SK-N-SH treated with all-trans-retinoic acid at 6 μM for 48 hours (cell line): ENCODE measurements around the gene NTNG1.

Source experiments
- ARNTL ChIP-seq: fragments of 450-650 bp; formaldehyde crosslinking; IDR thresholded peaks from 2 replicates; pipeline ENCODE4 v1.5.0; 2020; ENCODE audit warnings: low read depth, mild to moderate bottlenecking, moderate library complexity, borderline replicate concordance
- CSDC2 ChIP-seq: fragments of 250-450 bp; sonication (Bioruptor Pico); IDR thresholded peaks from 2 replicates; pipeline ENCODE4 v1.5.0; 2020; ENCODE audit warnings: mild to moderate bottlenecking, moderate library complexity
- ESRRG ChIP-seq: fragments of 250-450 bp; sonication (Bioruptor Pico); IDR thresholded peaks from 2 replicates; pipeline ENCODE4 v1.6.1; 2021; ENCODE audit warnings: mild to moderate bottlenecking
- GLIS3 ChIP-seq: fragments of 250-450 bp; sonication (Bioruptor Pico); IDR thresholded peaks from 2 replicates; pipeline ENCODE4 v1.5.0; 2020; ENCODE audit warnings: mild to moderate bottlenecking, moderate library complexity
- ISL1 ChIP-seq: fragments of 250-450 bp; sonication (Bioruptor Pico); IDR thresholded peaks from 2 replicates; pipeline ENCODE4 v2.1.2; 2022; ENCODE audit warnings: mild to moderate bottlenecking, moderate library complexity
- PPARA ChIP-seq: fragments of 250-450 bp; sonication (Bioruptor Pico); IDR thresholded peaks from 2 replicates; pipeline ENCODE4 v1.5.0; 2020; ENCODE audit warnings: mild to moderate bottlenecking, borderline replicate concordance
- RARB ChIP-seq: fragments of 250-450 bp; sonication (Bioruptor Pico); IDR thresholded peaks from 2 replicates; pipeline ENCODE4 v1.8.0; 2021; ENCODE audit warnings: mild to moderate bottlenecking, moderate library complexity
- SNAI2 ChIP-seq: fragments of 250-450 bp; sonication (Bioruptor Pico); IDR thresholded peaks from 2 replicates; pipeline ENCODE4 v1.5.0; 2020; ENCODE audit warnings: mild to moderate bottlenecking, moderate library complexity
- TCF4 ChIP-seq: fragments of 250-450 bp; sonication (Bioruptor Pico); IDR thresholded peaks from 2 replicates; pipeline ENCODE4 v1.8.0; 2021; ENCODE audit warnings: mild to moderate bottlenecking, moderate library complexity, borderline replicate concordance
- TOX ChIP-seq: fragments of 250-450 bp; sonication (Bioruptor Pico); IDR thresholded peaks from 2 replicates; pipeline ENCODE4 v1.8.0; 2021; ENCODE audit warnings: mild to moderate bottlenecking, moderate library complexity, borderline replicate concordance
- ZC3H10 ChIP-seq: fragments of 250-450 bp; sonication (Bioruptor Pico); IDR thresholded peaks from 2 replicates; pipeline ENCODE4 v1.5.1; 2021; ENCODE audit warnings: mild to moderate bottlenecking, moderate library complexity
- ZFP3 ChIP-seq: fragments of 250-450 bp; sonication (Bioruptor Pico); IDR thresholded peaks from 2 replicates; pipeline ENCODE4 v1.5.0; 2020; ENCODE audit warnings: mild to moderate bottlenecking, moderate library complexity
- ZFP30 ChIP-seq: fragments of 450-650 bp; formaldehyde crosslinking; IDR thresholded peaks from 2 replicates; pipeline ENCODE4 v1.5.0; 2022; ENCODE audit warnings: mild to moderate bottlenecking, moderate library complexity
- ZNF565 ChIP-seq: fragments of 450-650 bp; formaldehyde crosslinking; conservative IDR thresholded peaks from 2 replicates; pipeline ENCODE4 v1.5.0; 2020; ENCODE audit warnings: low read depth, mild to moderate bottlenecking, moderate library complexity

DNA sequence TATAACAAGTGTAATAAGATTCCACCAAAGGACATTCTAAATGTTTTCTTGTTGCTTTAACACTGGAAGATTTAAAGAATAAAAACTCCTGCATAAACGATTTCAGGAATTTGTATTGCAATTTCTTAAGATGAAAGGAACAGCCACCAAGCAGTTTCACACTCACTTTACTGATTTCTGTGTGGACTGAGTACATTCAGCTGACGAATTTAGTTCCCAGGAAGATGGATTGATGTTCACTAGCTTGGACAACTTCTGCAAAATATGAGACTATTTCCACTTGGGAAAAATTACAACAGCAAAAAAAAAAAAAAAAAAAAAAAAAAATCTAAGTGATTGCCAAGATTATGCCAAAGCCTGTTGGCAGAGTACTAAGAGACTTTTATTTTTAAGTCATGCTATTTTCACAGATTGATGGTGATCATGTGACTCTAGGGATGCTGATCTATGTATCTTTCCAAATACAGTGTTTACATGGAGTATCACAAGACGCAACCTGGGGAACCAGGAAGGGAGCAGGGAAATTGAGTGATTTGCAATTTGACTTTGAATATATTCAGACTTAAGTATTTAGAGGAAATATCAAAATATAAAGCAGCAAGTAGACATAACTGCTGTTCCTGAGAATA, 341.0 kb downstream of the NTNG1 start:
- TF ChIP-seq ARNTL, result no peak
- TF ChIP-seq CSDC2 (CRISPR knock-in tag), result no peak
- no peak for TF ChIP-seq ZFP30
- no peak for TF ChIP-seq ISL1
- TF ChIP-seq ZC3H10 (CRISPR knock-in tag), result no peak
- no peak for TF ChIP-seq ESRRG (CRISPR knock-in tag)
- no peak for TF ChIP-seq ZFP3
- no peak for TF ChIP-seq TCF4 (CRISPR knock-in tag)
- no peak for TF ChIP-seq PPARA (CRISPR knock-in tag)
- no peak for TF ChIP-seq ZNF565 (CRISPR knock-in tag)
- TF ChIP-seq TOX (CRISPR knock-in tag), result no peak
- TF ChIP-seq RARB (CRISPR knock-in tag), result no peak
- no peak for TF ChIP-seq GLIS3 (CRISPR knock-in tag)
- TF ChIP-seq SNAI2 (CRISPR knock-in tag), result no peak
